GM21360 (cell line): Measurements from ENCODE around the gene ARHGEF38.
A peak's percentile ranks its signal among the peaks of the same experiment; 100 is the strongest.

Source experiments
- ATAC-seq: cut with Tn5 transposase; IDR thresholded peaks from one replicate; pipeline ENCODE4 v1.9.1; 2021; ENCODE audit warnings: mild to moderate bottlenecking, moderate library complexity; ENCODE audit not compliant: unreplicated experiment

ARHGEF38 gene

GRCh38 chr4:105556206-105556605, 3.8 kb downstream of the ARHGEF38 start:
- no peak for ATAC-seq

- no peak for ATAC-seq
These were observed 5.9 kb downstream of the ARHGEF38 start for GRCh38 chr4:105558277-105558676.

DNA sequence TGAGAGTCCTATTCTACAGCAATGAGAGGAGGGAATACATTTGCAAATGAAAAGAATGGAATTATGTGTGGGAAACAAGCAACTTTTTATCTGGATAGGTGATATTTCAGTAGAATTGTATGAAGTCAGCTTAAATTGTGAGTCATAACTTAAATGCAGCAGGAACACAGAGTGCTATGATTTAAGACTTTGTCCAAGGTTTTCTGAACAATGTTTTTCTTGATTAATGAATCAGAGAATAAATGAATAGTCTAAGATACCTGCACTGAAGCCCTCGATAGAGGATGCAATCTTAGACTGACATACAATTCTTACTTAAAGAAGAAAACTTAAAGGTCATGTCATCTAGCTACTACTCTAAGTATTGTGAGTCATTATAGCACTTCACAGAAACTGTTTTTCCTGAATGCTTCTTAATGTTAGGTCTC, 8.0 kb downstream of the ARHGEF38 start:
- no peak for ATAC-seq

DNA sequence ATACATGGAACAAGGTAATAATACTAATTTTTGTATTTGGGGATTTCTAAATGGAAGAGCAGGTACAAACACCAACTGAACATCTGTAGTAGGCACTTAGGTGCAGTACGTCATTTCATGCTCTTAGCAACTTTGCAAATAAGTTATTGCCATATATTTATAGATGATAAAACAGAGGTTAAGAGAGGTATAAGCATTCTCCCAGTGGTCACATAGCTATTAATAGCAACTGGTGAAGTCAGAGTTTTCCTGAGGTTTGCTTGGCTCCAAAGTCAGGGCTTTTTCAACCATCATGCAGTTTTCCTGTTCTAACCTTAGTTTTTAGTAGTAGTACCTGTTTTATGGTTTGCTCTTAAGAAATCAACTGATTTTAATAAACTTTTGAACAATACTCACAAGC, 10.9 kb downstream of the ARHGEF38 start:
- no peak for ATAC-seq

DNA sequence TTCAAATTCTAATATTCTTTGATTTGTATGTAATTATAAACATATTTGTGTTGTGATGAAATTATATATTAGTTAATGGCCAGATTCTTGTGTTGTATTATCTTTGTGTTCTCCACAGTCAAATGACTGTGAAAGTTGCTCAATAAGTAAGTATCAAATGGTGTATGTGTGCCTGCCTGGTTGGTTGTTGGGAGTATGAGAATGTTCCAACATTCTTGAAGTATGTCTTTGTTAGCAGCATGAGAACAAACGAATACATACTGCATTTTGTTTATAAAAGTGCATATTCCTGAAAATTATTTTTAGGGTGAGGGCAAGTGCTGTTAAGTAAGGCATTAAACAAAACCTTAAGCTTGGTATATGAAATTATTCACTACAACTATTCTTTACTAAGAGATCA, 16.2 kb downstream of the ARHGEF38 start:
- no peak for ATAC-seq

GRCh38 chr4:105569057-105569865, 16.8 kb downstream of the ARHGEF38 start:
- ATAC-seq = no peak

DNA sequence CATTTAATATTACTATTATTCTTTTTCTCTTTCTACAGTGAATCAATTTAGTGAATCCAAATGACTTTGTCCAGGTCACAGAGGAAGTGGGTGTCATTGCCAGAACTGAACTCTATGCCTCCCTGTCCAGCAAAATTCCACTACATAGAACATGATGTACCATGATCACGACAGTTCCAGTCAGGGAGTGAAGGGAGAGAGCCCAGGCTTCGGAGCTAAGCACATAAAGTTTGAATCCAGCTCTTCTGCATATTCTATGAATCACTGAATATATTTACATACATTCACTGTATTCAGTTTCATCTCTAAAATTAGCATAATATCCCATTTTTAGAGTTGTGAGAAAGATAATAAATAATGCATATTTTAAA, 17.4 kb downstream of the ARHGEF38 start:
- ATAC-seq = no peak

DNA sequence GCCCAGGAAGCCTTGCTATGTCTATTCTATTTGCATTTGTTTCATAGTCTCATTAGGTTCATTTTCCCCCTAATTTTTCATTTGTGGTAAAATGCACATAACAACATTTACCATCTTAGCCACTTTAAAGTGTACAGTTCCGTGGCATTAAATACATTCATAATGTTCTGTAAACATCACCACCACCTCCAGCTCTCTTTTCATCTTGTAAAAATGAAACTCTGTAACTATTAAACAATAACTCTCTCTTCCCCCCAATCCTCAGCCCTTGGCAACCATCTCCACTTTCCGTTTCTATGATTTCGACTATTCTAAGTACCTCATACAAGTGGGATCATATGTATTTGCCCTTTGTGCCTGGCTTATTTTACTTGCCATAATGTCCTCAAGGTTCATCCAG, 19.9 kb downstream of the ARHGEF38 start:
- ATAC-seq = no peak

- ATAC-seq = no peak
These were observed 34.4 kb downstream of the ARHGEF38 start for GRCh38 chr4:105586638-105587328.

DNA sequence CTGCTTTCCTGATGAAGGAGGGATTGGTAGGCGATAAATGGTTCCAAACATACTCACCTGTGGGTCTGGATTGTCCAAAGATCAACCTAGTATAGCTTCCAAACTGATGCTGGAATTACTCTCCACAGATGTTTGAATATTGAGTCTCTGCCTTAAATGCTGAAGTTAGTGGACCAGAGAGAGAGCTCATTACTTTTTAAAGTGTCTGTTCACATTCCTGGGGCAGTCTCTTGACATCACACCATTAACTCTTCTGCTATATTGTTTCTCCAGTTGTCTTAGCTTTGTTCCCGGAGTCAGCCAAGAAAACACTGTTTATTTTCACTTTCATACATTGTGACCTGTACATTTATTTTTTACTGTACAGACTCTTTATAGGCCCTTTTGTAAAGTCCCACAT, 35.4 kb downstream of the ARHGEF38 start:
- peak; percentile 34 for ATAC-seq

DNA sequence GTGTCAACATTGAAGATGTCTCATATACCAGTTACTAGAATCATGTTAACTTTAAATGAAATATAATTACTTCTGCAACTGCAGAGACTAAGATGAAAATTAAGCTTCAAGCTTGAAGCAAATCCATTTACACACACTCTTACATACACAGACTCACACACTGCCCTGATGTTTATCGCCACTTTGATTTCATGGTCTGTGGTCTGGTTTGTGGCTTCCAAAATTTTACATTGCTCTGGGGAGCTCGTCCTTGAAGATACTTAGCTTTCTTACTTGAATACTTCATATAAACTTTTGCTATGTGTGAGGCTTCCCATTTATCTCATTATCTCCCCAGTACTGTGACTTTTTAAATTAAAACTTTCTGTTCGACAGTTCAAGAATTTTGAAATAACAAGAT, 35.8 kb downstream of the ARHGEF38 start:
- peak; percentile 50 for ATAC-seq

DNA sequence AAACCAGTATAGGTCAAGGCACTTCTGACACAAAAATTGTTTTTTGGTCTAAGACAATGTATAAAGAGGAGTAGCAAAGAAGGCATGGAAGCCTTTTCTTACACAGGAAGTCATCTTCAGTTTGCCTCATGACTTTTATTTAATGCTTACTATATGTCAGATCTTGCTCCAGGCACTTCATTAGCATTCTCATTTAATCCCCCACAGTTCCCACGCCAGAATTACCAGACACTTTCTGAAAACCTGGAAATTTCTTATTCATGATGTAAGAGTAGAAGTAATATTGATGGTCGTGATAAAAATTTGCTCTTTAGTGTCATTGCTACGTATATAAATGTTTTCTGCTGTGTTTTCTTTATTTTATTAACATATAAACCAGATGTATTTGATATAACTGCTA, 39.2 kb downstream of the ARHGEF38 start:
- ATAC-seq = no peak

DNA sequence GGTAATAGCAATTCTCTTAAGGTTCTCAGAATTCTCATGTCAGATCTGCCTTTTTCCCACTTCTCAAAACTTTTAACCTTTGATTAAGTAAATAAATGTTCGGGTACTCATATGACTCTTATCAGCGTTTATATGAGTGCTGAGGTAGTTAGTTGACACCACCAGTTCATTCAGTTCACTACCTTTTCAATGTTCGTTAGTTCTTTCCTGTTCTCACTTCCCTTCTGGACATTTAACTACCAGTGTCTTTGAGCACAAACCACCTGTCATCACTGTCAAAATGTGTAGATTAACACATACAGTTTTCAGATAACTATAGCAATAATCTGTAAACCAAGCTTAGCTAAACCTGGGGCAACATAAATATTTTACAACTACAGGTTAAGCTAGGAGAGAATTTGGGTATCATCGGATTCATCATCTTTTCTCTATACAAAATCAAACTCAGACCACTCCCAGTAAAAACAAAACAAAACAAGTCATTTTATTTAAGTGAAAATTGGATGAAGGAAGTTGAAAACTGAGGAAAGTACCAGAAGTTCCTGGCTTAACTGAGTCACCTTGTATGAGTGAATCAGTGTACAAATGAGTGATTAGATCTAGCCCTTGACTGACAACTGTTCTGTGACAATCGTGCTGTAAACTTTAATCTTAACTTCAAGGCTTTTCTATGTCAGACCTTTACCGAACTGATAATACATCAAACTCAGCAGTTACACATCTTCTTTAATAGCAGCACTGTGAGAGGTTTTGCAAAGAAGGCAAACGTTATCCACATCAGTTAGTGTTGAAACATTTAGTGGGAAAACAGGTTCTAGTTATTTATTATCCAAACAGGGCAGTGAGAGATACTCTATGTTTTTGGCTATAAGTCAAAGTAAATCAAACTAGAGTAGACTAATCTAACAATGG, 41.9 kb downstream of the ARHGEF38 start:
- peak; percentile 91 for ATAC-seq

DNA sequence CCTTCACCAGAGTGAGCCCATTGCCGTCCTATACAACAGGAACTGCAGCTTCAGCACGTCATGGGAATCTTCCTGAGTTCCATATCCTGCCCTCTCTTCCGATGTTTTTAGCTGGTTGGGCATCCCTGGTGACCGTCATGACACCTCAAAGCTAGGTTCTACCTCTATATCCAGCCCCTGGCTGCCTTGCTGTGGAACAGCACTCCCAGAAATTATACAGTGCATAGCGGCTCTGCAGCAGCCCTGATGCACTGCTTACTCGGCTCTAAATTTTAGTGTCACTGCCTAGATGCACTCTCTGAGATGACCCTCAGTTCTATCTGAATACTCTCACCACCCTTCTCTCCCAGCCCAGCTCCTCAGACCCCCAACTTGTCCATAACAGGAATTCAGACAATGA, 44.3 kb downstream of the ARHGEF38 start:
- no peak for ATAC-seq

DNA sequence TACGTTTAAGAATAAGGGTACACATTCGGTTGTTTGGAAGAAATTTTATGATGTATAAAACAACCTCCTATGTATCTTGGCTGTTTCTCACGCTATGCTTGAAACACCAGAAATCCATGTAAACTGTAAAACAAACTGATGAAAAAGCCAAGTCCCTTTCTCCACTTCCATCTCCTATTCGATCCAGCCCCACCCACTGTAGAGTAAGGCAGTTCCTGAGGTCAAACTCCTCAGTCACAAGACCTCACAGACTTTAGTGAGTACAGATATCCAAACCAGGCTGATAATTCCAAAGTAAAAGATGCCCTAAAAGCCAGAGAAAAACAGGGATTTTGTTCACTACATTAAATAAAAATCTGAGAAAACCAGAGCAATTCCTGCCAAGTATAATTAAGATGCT, 45.6 kb downstream of the ARHGEF38 start:
- no peak for ATAC-seq

- no peak for ATAC-seq
These were observed 46.4 kb downstream of the ARHGEF38 start for GRCh38 chr4:105598787-105599186.

- no peak for ATAC-seq
These were observed 47.1 kb downstream of the ARHGEF38 start for GRCh38 chr4:105599482-105599881.

DNA sequence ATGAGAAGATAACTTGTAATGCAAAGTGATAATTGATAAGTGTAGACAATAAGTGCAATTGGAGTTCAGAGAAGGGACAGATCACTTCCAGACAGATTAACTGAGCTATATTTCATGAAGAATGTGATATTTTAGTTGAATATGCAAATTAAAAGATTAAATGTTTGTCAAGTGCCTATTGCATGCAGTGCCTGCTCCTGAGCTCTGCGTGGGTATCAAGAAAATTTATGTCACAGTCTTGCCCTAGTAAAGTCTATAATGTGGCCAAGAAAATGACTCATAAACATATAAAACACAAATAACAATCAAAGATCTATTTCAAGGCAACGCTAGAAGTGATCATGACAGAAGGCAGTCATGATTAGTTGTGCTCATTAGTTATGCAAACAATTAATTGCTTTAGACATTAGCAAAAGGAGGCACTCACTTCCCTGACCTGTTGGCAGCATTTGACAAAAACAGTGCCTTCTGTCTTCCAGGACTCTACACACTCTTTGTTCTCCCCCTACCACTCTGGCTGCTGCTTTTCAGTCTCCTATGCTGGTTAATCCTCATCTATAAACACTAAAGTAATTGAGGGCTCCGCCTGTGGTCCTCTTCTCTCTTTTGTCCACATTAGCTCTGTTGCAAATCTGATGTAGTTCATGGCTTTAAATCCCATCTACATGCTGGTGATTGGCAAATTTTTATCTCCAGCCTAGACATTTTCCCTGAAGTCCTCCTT, 47.7 kb downstream of the ARHGEF38 start:
- ATAC-seq = no peak

DNA sequence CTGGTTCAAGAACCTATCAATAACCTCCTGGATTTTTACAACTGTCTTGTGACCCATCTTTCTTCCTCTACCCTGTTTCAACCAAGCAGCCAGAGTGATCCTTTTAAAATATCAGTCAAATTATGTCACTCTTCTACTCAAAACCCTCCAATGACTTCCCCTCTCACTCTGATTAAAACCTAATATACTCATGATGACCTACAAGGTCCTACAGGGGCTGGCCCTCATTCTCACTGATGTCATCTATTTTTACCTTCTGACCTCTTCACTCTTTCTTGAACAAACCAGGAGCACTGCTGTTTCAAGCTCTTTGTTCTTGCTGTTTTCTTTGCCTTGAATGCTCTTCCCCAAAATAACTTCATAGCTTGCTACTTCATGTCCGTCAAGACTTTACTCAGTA, 48.5 kb downstream of the ARHGEF38 start:
- ATAC-seq = no peak

DNA sequence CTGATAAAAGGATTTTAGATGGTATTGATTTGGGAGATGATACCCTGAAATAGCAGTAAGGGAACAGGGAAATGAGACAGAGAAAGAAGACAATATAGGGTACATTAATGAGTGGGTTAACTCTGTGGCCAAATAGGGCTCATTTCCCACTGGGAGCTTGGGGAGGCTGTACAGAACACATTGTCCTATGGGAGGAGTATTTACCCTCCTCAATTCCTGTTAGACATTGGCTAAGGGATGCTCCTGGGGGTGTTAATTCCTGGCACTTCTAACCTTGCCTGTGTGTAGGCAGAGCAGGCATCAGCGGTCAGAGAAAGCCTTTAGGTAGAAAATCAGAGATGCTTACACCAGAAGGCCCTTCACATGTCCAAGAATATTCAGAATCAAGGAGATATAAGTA, 49.0 kb downstream of the ARHGEF38 start:
- no peak for ATAC-seq

DNA sequence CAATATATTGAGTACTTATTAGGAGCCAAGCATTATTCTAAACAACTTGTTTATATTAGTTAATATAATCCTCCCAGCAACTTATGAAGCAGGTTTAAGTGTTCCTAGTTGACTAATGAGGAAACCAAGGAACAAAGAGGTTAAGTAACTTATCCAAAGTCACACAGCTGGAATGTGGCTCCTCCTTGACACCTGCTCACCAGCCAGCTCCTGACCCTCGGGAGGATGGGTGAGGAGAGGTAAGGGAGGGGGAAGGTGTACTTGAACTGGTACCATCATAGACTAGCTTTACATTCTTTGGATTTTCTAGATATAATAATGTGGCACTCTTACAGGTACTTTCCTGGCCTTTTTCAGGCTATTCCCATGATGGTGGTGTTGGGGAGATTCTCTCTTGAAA, 50.7 kb downstream of the ARHGEF38 start:
- no peak for ATAC-seq
